Thyroid gland (tissue), 4 donors: Measurements from ENCODE around the gene HECTD4. TPM values are rescaled to one million over a fixed set of nuclear protein-coding genes. Genes with fewer than 3 reads are reported as not detected.
A peak's percentile ranks its signal among the peaks of the same experiment; 100 is the strongest.
"Not testable (repeated sequence)": the region's sequence is repeated elsewhere in the genome, so short reads cannot be mapped to it uniquely, and the experiment has no call there.

Experiments used
- DNase-seq, 2 donors: peaks; one replicate each; pipeline ENCODE4 v3.0.0-alpha.2; 2019
- H3K27ac ChIP-seq, 3 donors: fragments of 200-600 bp; sonication (generic); 1 replicate in 2 of 3; 2 replicates in 1 of 3; pipeline ENCODE4 v1.5.1; 2016 to 2019; ENCODE audit warnings: mild to moderate bottlenecking in 1 of 3, moderate library complexity in 1 of 3
- H3K27me3 ChIP-seq: fragments of 200-600 bp; sonication (generic); one replicate; pipeline ENCODE4 v1.5.1; 2019
- H3K36me3 ChIP-seq, 2 donors: fragments of 200-600 bp; sonication (generic); one replicate each; pipeline ENCODE4 v1.5.1; 2016 to 2019
- H3K4me1 ChIP-seq, 2 donors: fragments of 200-600 bp; sonication (generic); one replicate each; pipeline ENCODE4 v1.5.1; 2017 to 2019
- H3K4me3 ChIP-seq, 3 donors: fragments of 200-600 bp; sonication (generic); replicated peaks in 1 of 3; 1 replicate in 2 of 3; 2 replicates in 1 of 3; pipeline ENCODE4 v1.5.1; 2016; ENCODE audit warnings: mild to moderate bottlenecking in 1 of 3
- H3K9me3 ChIP-seq: fragments of 200-600 bp; sonication (generic); one replicate; pipeline ENCODE4 v1.5.1; 2017
- POLR2A ChIP-seq, 2 donors: fragments of 450-650 bp; IDR thresholded peaks; one replicate each; pipeline ENCODE4 v1.6.1; 2017; ENCODE audit warnings: antibody characterized with exemption in 2 of 2, mild to moderate bottlenecking in 2 of 2, moderate library complexity in 1 of 2
- WGBS, 2 donors: methylation state at CpG; one replicate each; pipeline ENCODE4 v1.1.5; 2017; 5-methylcytosine and 5-hydroxymethylcytosine counted together
- intact Hi-C: fragments of 100-400 bp; cut with DNase I; formaldehyde crosslinking; loops from one replicate; pipeline ENCODE4 v1.15.1; 2023
- total RNA-seq, 4 donors: library from RNA; depleted of rRNA; stranded (reverse); fragments of >200 nt; gene quantifications; one replicate each; pipeline ENCODE4 v1.2.3, GENCODE V29; 2016
- TF ChIP-seq, protein P1 (sequence below), 6 experiments: fragments of 200-600 bp in 3 of 6; fragments of 450-650 bp in 3 of 6; sonication (generic) in 3 of 6; IDR thresholded peaks; one replicate each; pipeline ENCODE4 v1.5.1; 2016 to 2019; ENCODE audit warnings: antibody characterized with exemption in 6 of 6, mild to moderate bottlenecking in 2 of 6, inconsistent platforms in 1 of 6, moderate library complexity in 1 of 6

The HECTD4 gene
- total RNA-seq, 4 donors from 2014 or later = 68.5 to 115 (median 79.6) TPM

GRCh38 chr12:112258926-112259325 lies 123.3 kb downstream of the HECTD4 start:
- H3K9me3 ChIP-seq = no peaks in the 10 kb centered on the region
- WGBS, 2 donors = 90 to 100% methylated on average over 1 of the region's 1 CpG

GRCh38 chr12:112256780-112257179 lies 125.5 kb downstream of the HECTD4 start:
- intact Hi-C loops = no loop called here
- Histone ChIP-seq H3K36me3 (peaks cover 32 to 34% of the 10 kb centered on the region in 2 donors), H3K9me3 (no peaks in the 10 kb centered on the region), H3K27ac (no peak overlapping the region), H3K27me3 (no peaks in the 10 kb centered on the region), H3K4me1 (no peaks in the 10 kb centered on the region), H3K4me3 (no peak overlapping the region)
- no peak for DNase-seq
- no peak for TF ChIP-seq POLR2A (IDR thresholded peaks at IDR 0.05)
- TF ChIP-seq, protein P1, sequence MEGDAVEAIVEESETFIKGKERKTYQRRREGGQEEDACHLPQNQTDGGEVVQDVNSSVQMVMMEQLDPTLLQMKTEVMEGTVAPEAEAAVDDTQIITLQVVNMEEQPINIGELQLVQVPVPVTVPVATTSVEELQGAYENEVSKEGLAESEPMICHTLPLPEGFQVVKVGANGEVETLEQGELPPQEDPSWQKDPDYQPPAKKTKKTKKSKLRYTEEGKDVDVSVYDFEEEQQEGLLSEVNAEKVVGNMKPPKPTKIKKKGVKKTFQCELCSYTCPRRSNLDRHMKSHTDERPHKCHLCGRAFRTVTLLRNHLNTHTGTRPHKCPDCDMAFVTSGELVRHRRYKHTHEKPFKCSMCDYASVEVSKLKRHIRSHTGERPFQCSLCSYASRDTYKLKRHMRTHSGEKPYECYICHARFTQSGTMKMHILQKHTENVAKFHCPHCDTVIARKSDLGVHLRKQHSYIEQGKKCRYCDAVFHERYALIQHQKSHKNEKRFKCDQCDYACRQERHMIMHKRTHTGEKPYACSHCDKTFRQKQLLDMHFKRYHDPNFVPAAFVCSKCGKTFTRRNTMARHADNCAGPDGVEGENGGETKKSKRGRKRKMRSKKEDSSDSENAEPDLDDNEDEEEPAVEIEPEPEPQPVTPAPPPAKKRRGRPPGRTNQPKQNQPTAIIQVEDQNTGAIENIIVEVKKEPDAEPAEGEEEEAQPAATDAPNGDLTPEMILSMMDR (IDR thresholded peaks at IDR 0.05) = no peak
- 91 to 93% methylated on average over 3 of the region's 3 CpGs for WGBS, 2 donors

More at GRCh38 chr12:112258926-112259325, 123.3 kb downstream of the HECTD4 start:
- peaks cover 20 to 21% of the 10 kb centered on the region in 2 donors for H3K36me3 ChIP-seq
- no peak overlapping the region for H3K27ac ChIP-seq
- no peak for DNase-seq
- intact Hi-C loops = no loop called here
- H3K4me3 ChIP-seq = no peak overlapping the region
- no peaks in the 10 kb centered on the region for H3K27me3 ChIP-seq
- TF ChIP-seq, protein P1 (IDR thresholded peaks at IDR 0.05) = no peak
- TF ChIP-seq POLR2A (IDR thresholded peaks at IDR 0.05) = no peak
- H3K4me1 ChIP-seq = no peaks in the 10 kb centered on the region

GRCh38 chr12:112252184-112252583 lies 130.0 kb downstream of the HECTD4 start:
- H3K36me3 ChIP-seq = peaks cover 28 to 46% of the 10 kb centered on the region in 2 donors
- TF ChIP-seq, protein P1 (IDR thresholded peaks at IDR 0.05) = no peak
- no peak overlapping the region for H3K27ac ChIP-seq
- H3K4me1 ChIP-seq = no peaks in the 10 kb centered on the region
- H3K4me3 ChIP-seq = no peak overlapping the region
- H3K27me3 ChIP-seq = no peaks in the 10 kb centered on the region
- no peaks in the 10 kb centered on the region for H3K9me3 ChIP-seq
- intact Hi-C loops = no loop called here
- 96 to 99% methylated on average over 4 of the region's 4 CpGs for WGBS, 2 donors
- no peak for DNase-seq

DNA sequence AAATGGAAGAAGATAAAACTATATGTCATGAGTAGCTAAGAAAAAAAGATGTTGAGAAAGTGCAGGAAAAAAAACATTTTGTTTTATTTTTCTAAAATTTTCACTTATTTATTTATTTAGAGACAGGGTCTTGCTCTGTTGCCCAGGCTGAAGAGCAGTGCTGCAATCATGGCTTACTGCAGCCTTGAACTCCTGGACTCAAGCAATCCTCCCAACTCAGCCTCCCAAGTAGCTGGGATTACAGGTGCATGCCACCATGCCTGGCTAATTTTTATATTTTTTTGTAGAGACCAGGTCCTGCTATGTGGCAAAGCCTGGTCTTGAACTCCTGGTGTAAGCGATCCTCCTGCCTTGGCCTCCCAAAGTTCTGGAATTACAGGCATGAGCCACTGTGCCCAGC lies 137.3 kb downstream of the HECTD4 start:
- H3K27me3 ChIP-seq, H3K4me3 ChIP-seq, DNase-seq, H3K9me3 ChIP-seq, intact Hi-C loops: not testable (repeated sequence)
- H3K36me3 ChIP-seq = peaks cover 12 to 18% of the 10 kb centered on the region in 2 donors
- peaks cover 14 to 23% of the 10 kb centered on the region in 2 donors for H3K4me1 ChIP-seq
- peak overlapping the region in 1 of 3 donors; percentile 32 for H3K27ac ChIP-seq
- WGBS, 2 donors = 93 to 96% methylated on average over 1 of the region's 1 CpG

DNA sequence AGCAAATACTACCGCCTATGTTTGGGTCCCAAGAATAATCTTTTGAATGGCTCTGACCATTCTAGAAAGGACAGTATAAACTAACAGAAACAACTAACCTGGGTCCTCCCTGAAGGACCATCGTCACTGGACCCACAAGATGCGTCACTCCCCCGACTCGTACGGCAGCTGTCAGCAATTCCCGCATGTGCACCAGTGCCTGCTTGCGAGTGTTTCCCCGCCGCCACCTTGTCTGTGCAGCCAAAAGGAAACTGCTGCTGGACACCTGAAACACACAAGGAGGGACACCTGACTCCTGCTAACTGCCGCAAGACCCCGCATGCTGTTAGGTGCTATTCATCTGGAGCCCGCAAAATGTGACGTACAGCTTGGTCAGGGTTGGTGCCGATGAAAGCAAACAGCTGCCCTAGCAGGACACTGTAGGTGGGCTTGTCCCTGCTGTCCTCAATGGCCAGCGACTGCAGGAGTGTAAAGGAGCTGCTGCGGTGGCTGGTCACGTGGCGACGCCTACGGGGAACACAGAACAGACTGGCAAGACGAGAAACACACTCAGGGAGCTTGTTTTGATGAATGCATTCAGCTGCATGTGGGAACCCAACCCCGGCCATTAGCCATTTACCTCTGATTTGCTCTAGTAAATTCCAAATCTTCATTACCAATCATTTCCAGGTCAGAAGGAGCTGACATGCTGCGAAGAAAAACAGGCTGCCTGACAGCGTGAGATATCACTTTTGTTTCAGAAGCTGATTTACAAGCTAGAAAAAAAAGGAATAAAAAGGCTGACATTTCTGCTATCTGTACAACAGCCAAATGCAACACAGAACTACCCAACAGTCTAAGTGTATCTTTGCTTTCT lies 138.7 kb downstream of the HECTD4 start:
- Histone ChIP-seq H3K27ac (peak overlapping the region in 1 of 3 donors; percentile 26), H3K9me3 (no peaks in the 10 kb centered on the region), H3K4me3 (no peak overlapping the region), H3K36me3 (peaks cover 12 to 18% of the 10 kb centered on the region in 2 donors), H3K4me1 (peaks cover 20 to 32% of the 10 kb centered on the region in 2 donors), H3K27me3 (no peaks in the 10 kb centered on the region)
- peak; percentile 41 to 55 for DNase-seq
- TF ChIP-seq, protein P1 (IDR thresholded peaks at IDR 0.05) = no peak
- TF ChIP-seq POLR2A (IDR thresholded peaks at IDR 0.05) = no peak
- WGBS, 2 donors = 75 to 88% methylated on average over 22 to 25 of the region's 25 CpGs
- intact Hi-C loops = no loop called here
